ENCODE measurements around the gene SPNS3. TPM values are rescaled to one million over a fixed set of nuclear protein-coding genes. Genes with fewer than 3 reads are reported as not detected.
A peak's percentile ranks its signal among the peaks of the same experiment; 100 is the strongest.

The SPNS3 gene
- total and polyA plus RNA-seq, 9 of the 15 experiments (the other 6 are each of a cell fraction or from before 2014, with no cell fraction given): not detected

DNA sequence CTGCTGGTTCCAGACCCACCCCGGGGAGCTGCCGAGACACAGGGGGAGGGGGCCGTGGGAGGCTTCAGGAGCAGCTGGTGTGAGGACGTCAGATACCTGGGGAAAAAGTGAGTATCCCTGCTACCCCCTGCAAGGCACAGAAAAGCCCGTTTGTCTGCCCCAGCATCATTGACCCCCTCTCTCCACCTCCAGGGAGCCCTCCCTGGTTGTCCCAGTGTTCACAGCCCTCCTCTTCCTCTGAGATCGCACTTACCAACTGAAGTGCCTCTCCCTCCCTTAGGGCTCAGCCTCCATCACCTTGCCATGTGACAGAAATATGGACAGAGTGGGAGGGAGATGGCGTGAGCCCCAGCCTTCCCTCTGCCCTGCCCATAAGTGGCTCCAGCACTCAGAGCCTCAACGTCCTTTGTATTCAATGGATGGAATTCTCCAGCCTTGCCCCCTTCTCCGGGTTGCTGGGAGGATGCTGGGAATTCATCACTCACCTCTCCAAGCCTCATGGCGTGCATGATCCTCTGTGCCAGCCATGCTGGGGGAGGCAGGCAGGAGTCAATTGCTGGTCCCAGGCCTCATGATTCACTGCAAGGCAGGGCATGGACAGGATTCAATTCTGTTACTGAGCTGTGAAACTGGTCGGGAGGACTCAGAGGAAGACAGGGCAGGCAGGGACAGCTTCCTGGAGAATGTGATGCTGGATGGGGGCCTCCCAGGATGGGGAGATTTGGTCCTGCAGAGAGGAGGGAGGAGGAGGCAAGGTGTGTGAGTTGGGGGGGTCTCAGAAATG, 14.6 kb downstream of the SPNS3 start:
- Histone ChIP-seq H3K9me3 (replicated peaks; ENCODE audit: control insufficient read depth, insufficient read depth, low read depth, low read length) (no peaks in the 10 kb centered on the region), H2AFZ (ENCODE audit: low read depth, low read length) (no peak overlapping the region), H3K27ac (ENCODE audit: extremely low read depth, low read depth, low read length) (no peak overlapping the region), H3K79me2 (ENCODE audit: control insufficient read depth, insufficient read depth, low read length) (no peaks in the 10 kb centered on the region), H3K27me3 (ENCODE audit: control insufficient read depth in 2 of 2, insufficient read depth in 2 of 2, low read length in 2 of 2) (peaks cover 0 to 43% of the 10 kb centered on the region in 2 experiments; a peak in 2 of 5 replicates), H3K9me1 (ENCODE audit: control insufficient read depth, insufficient read depth, low read length) (no peaks in the 10 kb centered on the region), H3K4me2 (ENCODE audit: insufficient read depth, low read length) (no peak overlapping the region), H3K4me1 (replicated peaks in 1 of 2; ENCODE audit: control insufficient read depth in 2 of 2, insufficient read depth in 2 of 2, low read length in 2 of 2) (no peaks in the 10 kb centered on the region; a peak in 1 of 5 replicates), H3K4me3 (no peak overlapping the region), H4K20me1 (replicated peaks; ENCODE audit: control insufficient read depth, insufficient read depth, low read length) (no peaks in the 10 kb centered on the region; the same call in 1 of the 2 replicates), H3K9ac (ENCODE audit: insufficient read depth in 1 of 2, low read depth in 2 of 2, low read length in 2 of 2) (no peak overlapping the region), H3K36me3 (ENCODE audit: control insufficient read depth, insufficient read depth, low read length) (no peaks in the 10 kb centered on the region)
- in situ Hi-C loops (cut with MboI) (no loop called here), intact Hi-C loops (cut with micrococcal nuclease) (no loop called here)
- POLR2A ChIA-PET: interaction anchor here (0.6 to 1.9 kb wide), 2 partner anchors 20 to 46 kb away, joined by 3 to 5 read pairs; no protein-coding TSS in a partner anchor
- DNase-seq (ENCODE audit: extremely low read depth in 1 of 4, low spot score in 3 of 4) (no peak), ATAC-seq (no peak), FAIRE-seq (no peak)
- TF ChIP-seq TARDBP (IDR thresholded peaks at IDR 0.05) (no peak), RERE (CRISPR knock-in tag; IDR thresholded peaks at IDR 0.05; ENCODE audit: borderline replicate concordance) (no peak), ZC3H11A (IDR thresholded peaks at IDR 0.05; ENCODE audit: low read depth, low read length) (no peak), ZFP36 (IDR thresholded peaks at IDR 0.05; ENCODE audit: low read depth, low read length, partially characterized antibody) (peak; percentile 68)
- TF ChIP-seq, protein P1, sequence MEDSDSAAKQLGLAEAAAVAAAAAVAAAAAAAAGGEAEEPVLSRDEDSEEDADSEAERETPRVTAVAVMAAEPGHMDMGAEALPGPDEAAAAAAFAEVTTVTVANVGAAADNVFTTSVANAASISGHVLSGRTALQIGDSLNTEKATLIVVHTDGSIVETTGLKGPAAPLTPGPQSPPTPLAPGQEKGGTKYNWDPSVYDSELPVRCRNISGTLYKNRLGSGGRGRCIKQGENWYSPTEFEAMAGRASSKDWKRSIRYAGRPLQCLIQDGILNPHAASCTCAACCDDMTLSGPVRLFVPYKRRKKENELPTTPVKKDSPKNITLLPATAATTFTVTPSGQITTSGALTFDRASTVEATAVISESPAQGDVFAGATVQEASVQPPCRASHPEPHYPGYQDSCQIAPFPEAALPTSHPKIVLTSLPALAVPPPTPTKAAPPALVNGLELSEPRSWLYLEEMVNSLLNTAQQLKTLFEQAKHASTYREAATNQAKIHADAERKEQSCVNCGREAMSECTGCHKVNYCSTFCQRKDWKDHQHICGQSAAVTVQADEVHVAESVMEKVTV (CRISPR knock-in tag; IDR thresholded peaks at IDR 0.05): no peak
- CTCF ChIA-PET (ENCODE audit: low intra/inter-chr PET ratio): no interaction called here
- BruUV-seq (replicated peaks): no TSS peak
- WGBS (ENCODE audit: insufficient coverage, low coverage, missing lambda C conversion rate): 0% methylated on average over 7 of the region's 11 CpGs

Data from K562 (cell line).